CD14-positive monocyte (primary cell): Measurements from ENCODE around the gene FGGY. TPM values are rescaled to one million over a fixed set of nuclear protein-coding genes. Genes with fewer than 3 reads are reported as not detected.

Experiments
- DNase-seq, 3 donors: peaks; one replicate each; pipeline ENCODE4 v3.0.0-alpha.2; 2011 to 2022
- H2AFZ ChIP-seq: 2 replicates; pipeline ENCODE4 v1.6.0; 2012; ENCODE audit warnings: mild to moderate bottlenecking, low read depth, low read length, inconsistent platforms; ENCODE audit not compliant: insufficient read depth, poor library complexity, severe bottlenecking
- H3K27ac ChIP-seq, 2 donors: 1 replicate in 1 of 2; 2 replicates in 1 of 2; pipeline ENCODE4 v1.5.1; 2012 to 2013; ENCODE audit warnings: low read length in 2 of 2, control low read depth in 1 of 2, inconsistent platforms in 1 of 2, low read depth in 1 of 2, mild to moderate bottlenecking in 1 of 2
- H3K27me3 ChIP-seq, 2 donors: one replicate each; pipeline versions ENCODE4 v1.6.0 to v1.6.1; 2011 to 2013; ENCODE audit warnings: low read length in 2 of 2; ENCODE audit not compliant: control insufficient read depth in 2 of 2, insufficient read depth in 2 of 2
- H3K36me3 ChIP-seq, 2 donors: replicated peaks in 1 of 2; 1 replicate in 1 of 2; 2 replicates in 1 of 2; pipeline versions ENCODE4 v1.5.1 to v1.6.1; 2012 to 2013; ENCODE audit warnings: low read length in 2 of 2, control low read depth in 1 of 2, inconsistent platforms in 1 of 2, mild to moderate bottlenecking in 1 of 2; ENCODE audit not compliant: insufficient read depth in 2 of 2, control insufficient read depth in 1 of 2
- H3K4me1 ChIP-seq, 2 donors: 1 replicate in 1 of 2; 2 replicates in 1 of 2; pipeline versions ENCODE4 v1.5.1 to v1.6.1; 2012 to 2013; ENCODE audit warnings: low read length in 2 of 2, control low read depth in 1 of 2, inconsistent platforms in 1 of 2, mild to moderate bottlenecking in 1 of 2, moderate library complexity in 1 of 2; ENCODE audit not compliant: insufficient read depth in 2 of 2, control insufficient read depth in 1 of 2
- H3K4me2 ChIP-seq: replicated peaks from 2 replicates; pipeline ENCODE3; 2012; ENCODE audit warnings: low read length, moderate library complexity, mild to moderate bottlenecking; ENCODE audit not compliant: poor library complexity, severe bottlenecking; ENCODE audit errors: extremely low read depth
- H3K4me3 ChIP-seq, 3 experiments: fragments of 200-600 bp in 1 of 3; sonication (generic) in 1 of 3; replicated peaks in 1 of 3; 1 replicate in 2 of 3; 2 replicates in 1 of 3; pipeline ENCODE4 v1.5.1; 2011 to 2013; ENCODE audit warnings: low read length in 3 of 3, mild to moderate bottlenecking in 3 of 3, control low read depth in 2 of 3, low read depth in 2 of 3, inconsistent platforms in 1 of 3, moderate library complexity in 1 of 3
- H3K79me2 ChIP-seq: 2 replicates; pipeline ENCODE4 v1.6.0; 2012; ENCODE audit warnings: mild to moderate bottlenecking, control low read depth, inconsistent platforms, low read length, moderate library complexity; ENCODE audit not compliant: insufficient read depth
- H3K9ac ChIP-seq: 2 replicates; pipeline ENCODE4 v1.6.0; 2017; ENCODE audit warnings: low read length, mild to moderate bottlenecking; ENCODE audit not compliant: insufficient read depth, poor library complexity, severe bottlenecking
- H3K9me3 ChIP-seq, 2 donors: replicated peaks in 1 of 2; 1 replicate in 1 of 2; 2 replicates in 1 of 2; pipeline versions ENCODE4 v1.5.1 to v1.6.1; 2012 to 2013; ENCODE audit warnings: low read length in 2 of 2, control low read depth in 1 of 2; ENCODE audit not compliant: control insufficient read depth in 1 of 2, insufficient read depth in 1 of 2
- H4K20me1 ChIP-seq: 2 replicates; pipeline ENCODE4 v1.6.0; 2012; ENCODE audit warnings: mild to moderate bottlenecking, low read length, control low read depth, moderate library complexity; ENCODE audit not compliant: insufficient read depth
- H3K27ac Mint-ChIP-seq, 7 donors: one replicate each; pipeline ENCODE4 v1.8.0; 2020; ENCODE audit warnings: mild to moderate bottlenecking in 7 of 7, mixed read lengths in 7 of 7, moderate library complexity in 6 of 7, inconsistent platforms in 2 of 7
- H3K27me3 Mint-ChIP-seq, 3 donors: one replicate each; pipeline ENCODE4 v1.8.0; 2021 to 2022; ENCODE audit warnings: low read depth in 3 of 3, mild to moderate bottlenecking in 3 of 3, mixed read lengths in 3 of 3, moderate library complexity in 3 of 3, inconsistent platforms in 1 of 3
- H3K36me3 Mint-ChIP-seq, 2 donors: one replicate each; pipeline ENCODE4 v1.8.0; 2020; ENCODE audit warnings: mixed read lengths in 2 of 2, inconsistent platforms in 1 of 2, mild to moderate bottlenecking in 1 of 2
- H3K4me1 Mint-ChIP-seq: one replicate; pipeline ENCODE4 v1.8.0; 2020; ENCODE audit warnings: mild to moderate bottlenecking, mixed read lengths
- H3K4me3 Mint-ChIP-seq, 2 donors: one replicate each; pipeline ENCODE4 v1.8.0; 2020; ENCODE audit warnings: mild to moderate bottlenecking in 2 of 2, mixed read lengths in 2 of 2, moderate library complexity in 1 of 2
- H3K9me3 Mint-ChIP-seq, 7 donors: one replicate each; pipeline ENCODE4 v1.8.0; 2020 to 2022; ENCODE audit warnings: mixed read lengths in 7 of 7, mild to moderate bottlenecking in 6 of 7, moderate library complexity in 6 of 7, inconsistent platforms in 2 of 7
- CTCF ChIP-seq: fragments of 200-600 bp; IDR thresholded peaks from one replicate; pipeline ENCODE4 v1.8.0; 2022; ENCODE audit warnings: antibody characterized with exemption, mild to moderate bottlenecking
- WGBS: methylation state at CpG from one replicate; pipeline ENCODE4 v1.1.5; 2013; ENCODE audit warnings: missing lambda C conversion rate; ENCODE audit not compliant: insufficient coverage; 5-methylcytosine and 5-hydroxymethylcytosine counted together
- intact Hi-C, 2 donors: fragments of 100-400 bp; cut with micrococcal nuclease; formaldehyde crosslinking; loops; one replicate each; pipeline versions ENCODE4 v1.15.0 to v1.15.1; 2023
- polyA plus RNA-seq, 3 donors: library from polyadenylated mRNA; depleted of rRNA in 1 of 3; unstranded in 2 of 3; stranded (reverse) in 1 of 3; fragments of 300-500 nt in 2 of 3; fragments of >200 nt in 1 of 3; fragmentation: Illumina TruSeq in 2 of 3; gene quantifications; 1 replicate in 2 of 3; 2 replicates in 1 of 3; pipeline ENCODE4 v1.2.3, GENCODE V29; 2012 to 2021

The FGGY gene
- polyA plus RNA-seq, 3 donors, result 2.3 to 4.3 (median 2.9) TPM

- Histone ChIP-seq H3K9me3 (no peaks in the 10 kb centered on the region), H3K9ac (no peak overlapping the region), H2AFZ (no peak overlapping the region), H3K36me3 (no peaks in the 10 kb centered on the region), H3K79me2 (no peaks in the 10 kb centered on the region), H3K4me3 (no peak overlapping the region), H3K27me3 (no peaks in the 10 kb centered on the region), H3K4me1 (peaks cover 5% of the 10 kb centered on the region in 2 donors), H3K4me2 (no peak overlapping the region), H3K27ac (no peak overlapping the region), H4K20me1 (no peaks in the 10 kb centered on the region)
- Mint-ChIP-seq H3K27me3 (no peaks in the 10 kb centered on the region), H3K9me3 (peaks cover 0 to 9% (median 0%) of the 10 kb centered on the region in 7 donors), H3K4me1 (peaks cover 10% of the 10 kb centered on the region), H3K4me3 (no peak overlapping the region), H3K36me3 (no peaks in the 10 kb centered on the region), H3K27ac (no peak overlapping the region)
- WGBS, result 79% methylated on average over 2 of the region's 5 CpGs
- no peak for DNase-seq
- intact Hi-C loops, result no loop called here
- no peak for TF ChIP-seq CTCF
These were observed 243.2 kb downstream of the FGGY start for GRCh38 chr1:59539961-59540681.

- H3K4me1 Mint-ChIP-seq, result peaks cover 10% of the 10 kb centered on the region
- no peak overlapping the region for H2AFZ ChIP-seq
These were observed 244.3 kb downstream of the FGGY start for GRCh38 chr1:59541161-59541560.

More at GRCh38 chr1:59541161-59541560, 244.3 kb downstream of the FGGY start:
- no peak overlapping the region for H3K27ac ChIP-seq
- Mint-ChIP-seq H3K4me3 (no peak overlapping the region), H3K27me3 (no peaks in the 10 kb centered on the region), H3K27ac (no peak overlapping the region), H3K9me3 (peaks cover 0 to 6% (median 0%) of the 10 kb centered on the region in 7 donors), H3K36me3 (no peaks in the 10 kb centered on the region)
- H3K4me3 ChIP-seq, result no peak overlapping the region
- no peaks in the 10 kb centered on the region for H3K9me3 ChIP-seq
- H4K20me1 ChIP-seq, result no peaks in the 10 kb centered on the region
- H3K9ac ChIP-seq, result no peak overlapping the region
- 90% methylated on average over 2 of the region's 2 CpGs for WGBS
- no peak overlapping the region for H3K4me2 ChIP-seq
- H3K4me1 ChIP-seq, result peaks cover 5% of the 10 kb centered on the region in 2 donors
- TF ChIP-seq CTCF, result no peak
- H3K79me2 ChIP-seq, result no peaks in the 10 kb centered on the region
- no peaks in the 10 kb centered on the region for H3K36me3 ChIP-seq
- intact Hi-C loops, result no loop called here
- no peak for DNase-seq
- H3K27me3 ChIP-seq, result no peaks in the 10 kb centered on the region
